GM21515 (cell line): ENCODE data around the gene SCN4A.
"Not testable (repeated sequence)": the region's sequence is repeated elsewhere in the genome, so short reads cannot be mapped to it uniquely, and the experiment has no call there.

ENCODE experiments used
- ATAC-seq: cut with Tn5 transposase; IDR thresholded peaks from one replicate; pipeline ENCODE4 v1.9.1; 2021; ENCODE audit not compliant: unreplicated experiment

The SCN4A gene

DNA sequence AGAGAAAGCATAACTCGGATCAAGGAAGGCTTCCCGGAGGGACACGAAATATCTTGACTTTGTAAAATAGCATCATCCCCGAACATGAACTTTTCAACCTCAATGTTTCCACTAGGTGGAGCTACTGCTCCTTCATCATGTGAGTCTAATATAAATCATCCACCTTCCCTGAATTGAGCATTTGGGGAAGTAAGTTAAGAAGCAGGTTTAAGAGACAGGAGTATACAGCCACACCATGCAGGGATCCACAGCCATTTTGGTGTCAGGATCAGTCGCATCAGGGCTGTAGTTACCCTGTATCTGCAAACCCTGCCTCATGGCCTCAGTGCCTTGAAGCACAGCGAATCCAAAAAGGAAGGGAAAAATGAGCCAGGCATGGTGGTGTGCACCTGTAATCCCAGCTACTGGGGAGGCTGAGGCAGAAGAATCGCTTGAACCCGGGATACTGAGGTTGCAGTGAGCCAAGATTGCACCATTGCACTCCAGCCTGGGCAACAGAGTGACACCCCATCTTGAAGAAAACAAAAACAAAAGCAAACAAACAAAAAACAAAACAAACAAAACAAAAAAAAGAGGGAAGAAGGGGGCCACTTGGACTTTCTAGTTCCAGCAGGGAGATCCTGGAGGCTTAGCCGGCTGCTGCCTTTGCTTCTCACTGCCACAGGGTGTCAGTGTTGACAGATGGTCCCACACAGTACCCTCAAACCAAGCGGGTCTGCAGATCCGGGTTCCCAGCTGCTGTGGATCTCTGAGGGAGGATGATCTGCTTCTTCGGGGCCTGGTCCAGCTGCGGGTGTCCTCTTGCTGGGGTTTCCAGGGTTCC, 83.5 kb downstream of the SCN4A start:
- ATAC-seq: not testable (repeated sequence)
